ENCODE data around the gene FRMD4A.

- TF ChIP-seq POLR2A (IDR thresholded peaks at IDR 0.05; ENCODE audit: low read depth, low read length) (no peak), TAF1 (IDR thresholded peaks at IDR 0.05; ENCODE audit: borderline replicate concordance, low read depth, low read length) (no peak), POLR2AphosphoS5 (IDR thresholded peaks at IDR 0.05; ENCODE audit: low read depth, low read length) (no peak)
Measured at GRCh38 chr10:14247377-14248116, 83.2 kb downstream of the FRMD4A start.

Data from GM12892 (cell line).